ENCODE results near the gene GPX7.

DNA sequence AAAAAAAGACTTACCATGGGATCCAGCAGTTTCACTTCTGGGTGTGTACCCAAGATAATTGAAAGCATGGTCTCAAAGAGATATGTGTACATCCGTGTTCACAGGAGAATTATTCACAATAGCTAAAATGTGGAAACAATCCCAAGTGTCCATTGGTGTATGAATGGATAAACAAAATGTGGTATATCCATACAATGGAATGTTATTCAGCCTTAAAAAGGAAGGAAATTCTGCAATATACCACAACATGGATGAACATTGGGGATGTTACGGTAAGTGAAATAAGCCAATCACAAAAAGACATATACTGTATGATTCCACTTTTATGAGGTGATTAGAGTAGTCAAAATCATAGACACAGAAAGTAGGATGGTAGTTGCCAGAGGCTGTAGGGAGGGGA, 42.3 kb upstream of the GPX7 start:
- no peak for TF ChIP-seq EZH2phosphoT487 (conservative IDR thresholded peaks at IDR 0.05; ENCODE audit: low read length)
- TF ChIP-seq, protein P1, sequence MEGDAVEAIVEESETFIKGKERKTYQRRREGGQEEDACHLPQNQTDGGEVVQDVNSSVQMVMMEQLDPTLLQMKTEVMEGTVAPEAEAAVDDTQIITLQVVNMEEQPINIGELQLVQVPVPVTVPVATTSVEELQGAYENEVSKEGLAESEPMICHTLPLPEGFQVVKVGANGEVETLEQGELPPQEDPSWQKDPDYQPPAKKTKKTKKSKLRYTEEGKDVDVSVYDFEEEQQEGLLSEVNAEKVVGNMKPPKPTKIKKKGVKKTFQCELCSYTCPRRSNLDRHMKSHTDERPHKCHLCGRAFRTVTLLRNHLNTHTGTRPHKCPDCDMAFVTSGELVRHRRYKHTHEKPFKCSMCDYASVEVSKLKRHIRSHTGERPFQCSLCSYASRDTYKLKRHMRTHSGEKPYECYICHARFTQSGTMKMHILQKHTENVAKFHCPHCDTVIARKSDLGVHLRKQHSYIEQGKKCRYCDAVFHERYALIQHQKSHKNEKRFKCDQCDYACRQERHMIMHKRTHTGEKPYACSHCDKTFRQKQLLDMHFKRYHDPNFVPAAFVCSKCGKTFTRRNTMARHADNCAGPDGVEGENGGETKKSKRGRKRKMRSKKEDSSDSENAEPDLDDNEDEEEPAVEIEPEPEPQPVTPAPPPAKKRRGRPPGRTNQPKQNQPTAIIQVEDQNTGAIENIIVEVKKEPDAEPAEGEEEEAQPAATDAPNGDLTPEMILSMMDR (IDR thresholded peaks at IDR 0.05; ENCODE audit: insufficient read depth, low read length, poor library complexity, severe bottlenecking): no peak

All from SU-DHL-6 (cell line).